Nucleus accumbens (tissue), 56 donors: Measurements from ENCODE around the gene PLXNB3.
"Not testable (repeated sequence)": the region's sequence is repeated elsewhere in the genome, so short reads cannot be mapped to it uniquely, and the experiment has no call there.

Experiments used
- DNase-seq, 56 donors: peaks; one replicate each; lab custom pipeline; 2025; lab: John Stamatoyannopoulos, UW

The PLXNB3 gene

GRCh38 chrX:153763989-153764755 is at the start of gene PLXNB3:
Gene PLXNB3 (plus strand): TSS chrX:153764249. CDS start chrX:153765536, 1,287 bp downstream.
- DNase-seq, result peak in 55 of 56 donors; percentile 11 to 94 (median 78)

GRCh38 chrX:153714256-153714655 is 49.8 kb upstream of the PLXNB3 start:
- DNase-seq, result no peak

- no peak for DNase-seq
Observed at GRCh38 chrX:153717445-153717844, 46.6 kb upstream of the PLXNB3 start.

- DNase-seq, result no peak
Observed at GRCh38 chrX:153719238-153719637, 44.8 kb upstream of the PLXNB3 start.

GRCh38 chrX:153719701-153720100 is 44.3 kb upstream of the PLXNB3 start:
- no peak for DNase-seq

GRCh38 chrX:153722704-153723350 is 41.2 kb upstream of the PLXNB3 start:
- no peak for DNase-seq

GRCh38 chrX:153723351-153724251 is 40.4 kb upstream of the PLXNB3 start:
- peak in 1 of 56 donors; percentile 8 for DNase-seq

- peak; percentile 21 to 92 (median 83) for DNase-seq
Observed at GRCh38 chrX:153724252-153725038, 39.6 kb upstream of the PLXNB3 start, which contains the start of the genes ABCD1 and BCAP31. Gene ABCD1 (plus strand): TSS chrX:153724856. CDS start chrX:153725267, 411 bp downstream. Gene BCAP31 (minus strand): TSS chrX:153724387. CDS start chrX:153723244, 1,143 bp downstream.

GRCh38 chrX:153725039-153725831 is 38.8 kb upstream of the PLXNB3 start:
- peak in 1 of 56 donors; percentile 2 for DNase-seq

GRCh38 chrX:153725832-153726285 is 38.2 kb upstream of the PLXNB3 start:
- DNase-seq, result peak in 1 of 56 donors; percentile 51

GRCh38 chrX:153726286-153727122 is 37.5 kb upstream of the PLXNB3 start:
- DNase-seq, result peak in 31 of 56 donors; percentile 16 to 83 (median 60)

GRCh38 chrX:153727123-153727931 is 36.7 kb upstream of the PLXNB3 start:
- DNase-seq, result peak in 53 of 56 donors; percentile 11 to 83 (median 61)

- no peak for DNase-seq
Observed at GRCh38 chrX:153728095-153728494, 36.0 kb upstream of the PLXNB3 start.

- no peak for DNase-seq
Observed at GRCh38 chrX:153728951-153729631, 35.0 kb upstream of the PLXNB3 start.

- not testable (repeated sequence) for DNase-seq
Observed at GRCh38 chrX:153730115-153730514, 33.9 kb upstream of the PLXNB3 start.

GRCh38 chrX:153731117-153731844 is 32.8 kb upstream of the PLXNB3 start:
- DNase-seq, result no peak
